ENCODE measurements around the gene MAVS. TPM values are rescaled to one million over a fixed set of nuclear protein-coding genes. Genes with fewer than 3 reads are reported as not detected.

MAVS gene
- total RNA-seq, 1 donor from 2014 or later: 21.4 TPM

DNA sequence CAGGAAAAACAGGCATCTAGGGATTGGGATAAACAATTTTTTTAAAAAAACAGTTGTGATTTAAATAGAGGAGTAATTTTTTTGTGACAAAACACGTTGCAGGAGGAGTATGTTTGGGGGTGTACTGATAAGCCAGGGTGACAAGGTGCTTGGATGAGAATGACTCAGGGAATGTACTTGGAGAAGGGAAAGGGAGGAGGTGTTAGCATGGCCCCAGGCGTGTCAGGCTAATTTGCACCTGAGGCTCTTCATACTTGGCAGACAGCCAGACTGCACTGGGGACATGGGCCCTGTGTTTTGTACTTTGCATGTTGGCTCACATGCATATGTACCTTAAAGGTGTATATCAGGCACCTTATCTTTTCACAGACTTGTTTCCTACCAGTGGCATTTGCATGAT, 65.3 kb downstream of the MAVS start:
- no peak for DNase-seq

DNA sequence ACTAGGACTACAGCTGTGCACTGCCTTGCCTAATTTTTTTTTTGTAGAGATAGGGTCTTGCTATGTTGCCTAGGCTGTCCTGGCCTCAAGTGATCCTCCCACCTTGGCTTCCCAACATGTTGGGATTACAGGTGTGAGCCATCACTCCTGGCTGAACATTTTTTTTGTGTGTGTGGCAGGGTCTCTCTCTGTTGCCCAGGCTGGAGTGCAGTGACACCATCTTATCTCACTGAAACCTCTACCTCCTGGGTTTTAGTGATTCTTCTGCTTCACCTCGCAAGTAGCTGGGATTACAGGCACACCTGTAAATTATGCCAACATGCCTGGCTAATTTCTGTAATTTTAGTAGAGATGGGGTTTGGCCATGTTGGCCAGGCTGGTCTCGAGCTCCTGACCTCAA, 67.8 kb downstream of the MAVS start:
- DNase-seq: no peak

DNA sequence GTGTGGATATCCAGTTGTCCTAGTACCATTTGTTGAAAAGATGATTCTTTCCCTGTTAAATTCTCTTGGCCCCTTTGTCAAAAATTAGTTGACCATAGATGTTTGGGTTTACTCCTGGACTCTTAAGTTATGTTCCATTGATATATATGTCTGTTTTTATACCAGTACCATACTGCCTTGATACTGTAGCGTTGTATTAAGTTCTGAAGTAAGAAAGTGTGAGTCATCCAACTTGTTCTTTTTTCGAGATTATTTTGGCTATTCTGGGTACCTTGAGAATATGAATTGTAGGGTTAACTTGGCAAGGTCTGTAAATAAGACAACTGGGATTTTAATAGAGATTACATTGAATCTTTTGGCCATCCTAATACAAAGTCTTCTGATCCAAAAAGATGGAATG, 69.1 kb downstream of the MAVS start:
- no peak for DNase-seq

DNA sequence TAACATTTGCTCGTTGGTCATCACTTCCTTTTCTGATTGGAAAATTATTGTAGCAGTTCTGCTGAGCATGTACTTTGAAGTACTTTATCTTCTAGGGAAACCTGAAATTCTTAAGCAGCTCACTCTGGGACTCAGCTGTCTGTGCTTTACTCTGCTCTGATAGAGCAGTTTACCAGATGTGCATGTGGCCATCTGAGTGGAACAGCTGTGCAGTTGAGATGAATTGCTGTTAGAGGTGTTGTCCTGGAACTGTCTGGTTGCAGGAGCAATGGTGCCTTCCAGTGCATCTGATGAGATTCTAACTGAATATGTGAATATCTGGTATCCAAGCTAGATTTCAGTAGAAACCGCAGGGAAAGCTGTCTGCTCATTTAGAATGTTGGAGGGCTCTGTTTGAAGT, 69.7 kb downstream of the MAVS start:
- no peak for DNase-seq

DNA sequence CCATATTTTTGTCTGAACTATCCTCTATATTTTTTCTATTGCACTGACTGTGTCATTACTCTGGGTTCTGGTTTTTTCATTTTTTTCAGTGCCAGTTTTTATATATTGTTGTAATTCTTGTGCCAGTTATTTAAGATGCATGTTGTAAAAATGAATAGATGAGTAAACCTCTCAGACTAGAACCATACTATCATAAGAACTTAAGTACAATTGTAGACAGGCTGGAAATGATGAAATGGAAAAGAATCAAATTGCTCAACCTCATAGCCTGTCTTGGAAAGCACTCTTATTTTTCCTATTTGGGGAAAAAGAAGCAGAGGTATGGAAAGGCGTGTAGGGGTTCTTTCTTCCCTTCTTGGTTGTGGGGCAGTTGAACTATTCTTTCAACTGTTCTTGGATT, 72.7 kb downstream of the MAVS start:
- no peak for DNase-seq

DNA sequence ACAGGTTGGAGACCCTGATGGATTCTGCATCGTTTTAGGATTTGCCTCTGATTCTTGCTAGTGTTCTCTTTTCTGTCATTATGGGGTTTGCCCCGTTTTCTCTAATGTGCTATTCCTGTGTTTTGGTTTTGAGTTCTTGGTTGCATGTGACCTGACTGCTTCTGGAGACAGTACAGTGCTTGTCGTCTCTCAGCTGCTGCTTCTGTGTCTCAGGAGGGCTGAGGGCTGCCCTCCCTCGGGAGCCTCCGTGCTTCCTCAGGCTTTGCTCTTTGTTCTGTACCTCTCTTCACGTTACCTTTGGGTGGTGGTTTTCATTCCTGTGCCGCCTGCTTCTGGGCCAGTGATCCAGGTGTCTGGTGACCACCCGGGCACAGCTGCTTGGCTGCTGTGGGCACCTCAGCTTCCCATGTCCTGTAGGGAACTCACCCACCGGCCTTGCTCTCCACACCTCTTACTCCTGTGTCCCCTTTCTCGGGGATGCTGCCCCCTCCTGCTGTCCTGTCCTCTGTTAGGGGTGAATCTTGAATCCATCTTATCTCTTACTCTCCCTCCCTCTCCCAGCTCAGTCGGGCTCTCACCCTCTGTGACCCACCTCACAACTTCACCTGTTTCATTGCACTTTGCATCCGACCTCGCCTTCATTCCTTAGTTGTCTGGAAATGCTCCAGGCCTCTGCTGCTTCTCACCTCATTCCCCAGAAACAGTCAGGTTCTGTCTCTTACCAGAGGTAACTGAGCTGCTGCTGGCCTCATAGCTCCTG, 75.8 kb downstream of the MAVS start:
- no peak for DNase-seq

DNA sequence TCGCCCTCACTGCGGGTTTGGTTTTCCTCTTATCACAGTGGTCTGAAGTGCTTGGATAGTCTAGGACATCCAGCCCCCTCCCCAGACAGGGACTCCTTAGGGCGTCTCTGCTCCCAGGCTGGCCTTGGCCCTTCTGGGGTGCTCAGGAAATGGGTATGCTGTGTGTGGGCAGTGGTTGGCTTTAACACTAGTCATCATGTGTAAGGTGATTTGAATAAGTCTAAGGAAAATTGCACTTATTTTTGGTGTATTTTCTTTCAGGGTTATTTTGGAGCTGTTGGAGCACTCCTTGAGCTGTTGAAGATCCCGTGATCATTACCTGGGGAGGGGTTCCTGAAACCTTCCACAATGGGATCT, 76.3 kb downstream of the MAVS start:
- no peak for DNase-seq

DNA sequence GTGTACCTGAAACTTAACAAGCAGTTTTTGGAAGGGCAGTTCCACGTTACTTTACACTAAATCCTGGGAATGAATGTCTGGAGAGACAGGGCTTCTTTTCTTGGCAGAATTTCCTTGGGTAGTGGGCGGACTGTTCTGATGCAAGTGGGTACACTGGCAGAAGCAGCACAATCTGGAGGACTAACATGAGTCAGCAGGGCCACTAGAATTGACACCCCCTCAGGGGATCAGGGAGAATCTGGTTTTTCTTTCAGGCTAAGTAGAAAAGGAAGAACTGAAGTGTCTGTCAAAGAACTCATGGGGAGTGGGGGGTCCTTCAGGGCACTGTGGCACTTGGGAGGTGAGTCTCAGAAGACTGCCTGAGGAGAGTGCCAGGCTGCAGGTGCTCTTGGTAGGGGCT, 77.2 kb downstream of the MAVS start:
- DNase-seq: no peak

DNA sequence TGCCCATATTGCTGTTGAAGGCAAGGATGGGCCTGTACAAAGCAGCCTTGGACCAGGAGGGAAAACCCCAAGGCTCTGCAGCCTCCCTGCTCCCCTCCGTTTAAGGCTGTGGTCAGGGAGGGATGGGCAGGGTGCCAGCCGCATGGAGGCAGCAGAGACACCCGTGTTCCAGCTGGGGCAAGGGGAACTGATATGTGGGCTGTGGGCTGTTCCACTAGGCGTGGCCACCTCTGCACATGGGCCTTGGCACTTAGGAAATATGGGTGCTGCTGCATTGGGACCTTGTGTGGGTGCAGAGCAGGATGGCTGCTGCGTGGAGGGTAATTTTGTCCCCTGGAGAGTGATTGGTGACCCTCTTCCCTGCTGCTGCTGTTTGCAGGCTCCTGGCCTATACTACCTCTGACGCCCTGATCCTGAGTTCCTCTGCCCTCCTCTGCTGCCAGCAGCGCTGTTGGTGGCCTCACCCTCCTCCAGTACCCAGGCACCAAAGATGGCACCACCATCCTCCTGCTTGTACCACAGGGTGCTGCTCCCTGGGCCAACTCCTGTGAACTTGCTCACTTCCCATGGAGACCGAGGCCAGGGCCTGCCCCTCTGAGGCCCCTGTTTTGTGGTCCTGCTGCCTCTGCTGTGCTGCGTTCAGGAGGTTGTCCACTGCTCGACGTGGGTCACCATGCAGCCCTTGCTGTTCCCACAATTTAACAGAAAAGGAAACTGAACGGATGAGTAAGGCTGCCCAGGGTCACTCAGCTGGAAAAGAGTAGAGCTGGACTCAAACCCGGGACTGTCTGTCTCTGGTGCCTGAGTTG, 77.9 kb downstream of the MAVS start:
- DNase-seq: no peak

DNA sequence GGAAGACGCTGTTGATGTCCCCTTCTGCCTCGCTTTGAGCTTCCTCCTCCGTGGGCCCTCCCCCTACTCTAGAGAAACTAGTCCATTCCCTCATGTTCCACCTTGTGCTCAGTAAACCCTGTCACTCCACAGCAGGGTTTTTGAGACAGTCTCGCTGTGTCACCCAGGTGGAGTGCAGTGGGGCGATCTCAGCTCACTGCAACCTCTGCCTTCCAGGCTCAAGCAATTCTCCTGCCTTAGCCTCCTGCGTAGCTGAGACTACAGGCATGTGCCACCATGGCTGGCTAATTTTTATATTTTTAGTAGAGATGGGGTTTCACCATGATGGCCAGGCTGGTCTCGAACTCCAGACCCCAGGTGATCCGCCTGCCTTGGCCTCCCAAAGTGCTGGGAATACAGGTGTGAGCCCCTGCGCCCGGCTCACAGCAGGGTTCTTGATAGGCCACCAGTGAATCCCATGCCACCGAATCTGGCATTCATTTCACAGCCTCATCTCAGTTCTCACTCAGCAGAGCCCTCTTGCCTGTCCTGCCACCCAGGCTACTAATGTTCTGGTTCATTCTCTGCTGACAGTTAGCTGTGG, 78.6 kb downstream of the MAVS start:
- no peak for DNase-seq

Other genes starting within 250 kb of the MAVS start
- not detected in 2 replicates for gene GFRA4, start 183.4 kb upstream of the MAVS start, total RNA-seq
- 0.09 and 0.17 TPM in 2 replicates for gene ADAM33, start 164.8 kb upstream of the MAVS start, total RNA-seq
- not detected in 2 replicates for gene SIGLEC1, start 134.2 kb upstream of the MAVS start, total RNA-seq
- 15.1 and 16.7 TPM in 2 replicates for gene HSPA12B, start 114.1 kb upstream of the MAVS start, total RNA-seq
- 12.1 and 34.7 TPM in 2 replicates for gene ADISSP, start 79.1 kb upstream of the MAVS start, total RNA-seq
- 0.05 TPM in 1 of 2 replicates, not detected in the other for gene SPEF1, start 65.4 kb upstream of the MAVS start, total RNA-seq
- gene CENPB, start 60.1 kb upstream of the MAVS start, total RNA-seq: 115 and 124 TPM in 2 replicates
- gene CDC25B, start 50.5 kb upstream of the MAVS start, total RNA-seq: 28.8 and 91.1 TPM in 2 replicates
- gene AP5S1, start 26.3 kb upstream of the MAVS start, total RNA-seq: 22.3 and 31.6 TPM in 2 replicates
- gene PANK2, start 42.6 kb downstream of the MAVS start, total RNA-seq: 63.3 and 77.8 TPM in 2 replicates
- 2.9 and 3.3 TPM in 2 replicates for gene RNF24, start 168.7 kb downstream of the MAVS start, total RNA-seq